Peyer's patch (tissue), 4 donors: ENCODE results near the gene UNC93A.
"Not testable (repeated sequence)": the region's sequence is repeated elsewhere in the genome, so short reads cannot be mapped to it uniquely, and the experiment has no call there.

Source experiments
- POLR2A ChIP-seq, 2 donors: fragments of 450-650 bp; IDR thresholded peaks; one replicate each; pipeline ENCODE4 v1.5.1; 2017; ENCODE audit warnings: antibody characterized with exemption in 2 of 2, mild to moderate bottlenecking in 2 of 2, moderate library complexity in 2 of 2
- TF ChIP-seq, protein P1 (sequence below), 6 experiments: fragments of 450-650 bp in 4 of 6; fragments of 200-600 bp in 2 of 6; sonication (generic) in 1 of 6; IDR thresholded peaks; one replicate each; pipeline ENCODE4 v1.5.1; 2017 to 2019; ENCODE audit warnings: antibody characterized with exemption in 6 of 6, mild to moderate bottlenecking in 3 of 6, moderate library complexity in 1 of 6

DNA sequence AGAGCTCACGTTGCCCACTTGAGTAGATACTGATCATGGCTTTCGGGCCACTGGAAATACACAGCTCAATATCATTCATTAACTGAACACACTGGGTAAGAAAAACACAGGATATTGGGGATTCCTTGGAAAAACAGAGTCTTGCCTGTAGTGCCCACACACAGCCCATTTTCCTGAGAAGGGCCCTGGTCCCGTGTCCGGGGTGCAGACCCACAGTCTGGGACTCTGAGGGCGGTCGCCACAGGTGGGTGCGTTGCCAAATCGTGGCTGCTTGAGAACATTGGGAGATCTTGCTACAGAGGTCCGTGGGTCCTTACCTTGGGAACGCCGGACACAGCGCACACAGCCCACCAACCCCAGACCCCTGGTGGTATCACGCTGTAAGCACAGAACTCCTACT is 6.5 kb upstream of the UNC93A start:
- TF ChIP-seq, protein P1, sequence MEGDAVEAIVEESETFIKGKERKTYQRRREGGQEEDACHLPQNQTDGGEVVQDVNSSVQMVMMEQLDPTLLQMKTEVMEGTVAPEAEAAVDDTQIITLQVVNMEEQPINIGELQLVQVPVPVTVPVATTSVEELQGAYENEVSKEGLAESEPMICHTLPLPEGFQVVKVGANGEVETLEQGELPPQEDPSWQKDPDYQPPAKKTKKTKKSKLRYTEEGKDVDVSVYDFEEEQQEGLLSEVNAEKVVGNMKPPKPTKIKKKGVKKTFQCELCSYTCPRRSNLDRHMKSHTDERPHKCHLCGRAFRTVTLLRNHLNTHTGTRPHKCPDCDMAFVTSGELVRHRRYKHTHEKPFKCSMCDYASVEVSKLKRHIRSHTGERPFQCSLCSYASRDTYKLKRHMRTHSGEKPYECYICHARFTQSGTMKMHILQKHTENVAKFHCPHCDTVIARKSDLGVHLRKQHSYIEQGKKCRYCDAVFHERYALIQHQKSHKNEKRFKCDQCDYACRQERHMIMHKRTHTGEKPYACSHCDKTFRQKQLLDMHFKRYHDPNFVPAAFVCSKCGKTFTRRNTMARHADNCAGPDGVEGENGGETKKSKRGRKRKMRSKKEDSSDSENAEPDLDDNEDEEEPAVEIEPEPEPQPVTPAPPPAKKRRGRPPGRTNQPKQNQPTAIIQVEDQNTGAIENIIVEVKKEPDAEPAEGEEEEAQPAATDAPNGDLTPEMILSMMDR (IDR thresholded peaks at IDR 0.05), result not testable (repeated sequence)
- not testable (repeated sequence) for TF ChIP-seq POLR2A (IDR thresholded peaks at IDR 0.05)
